DND-41 (cell line): ENCODE results near the gene KDM4F.
A peak's percentile ranks its signal among the peaks of the same experiment; 100 is the strongest.

Source experiments
- ATAC-seq: fragments of 200-7000 bp; cut with Tn5 transposase; 3 replicates; pipeline ENCODE4 v1.9.1; 2021; ENCODE audit warnings: low read depth; ENCODE audit not compliant: insufficient read depth
- DNase-seq: peaks from one replicate; pipeline ENCODE4 v3.0.0-alpha.2; 2020
- H2AFZ ChIP-seq: 2 replicates; pipeline ENCODE4 v1.6.0; 2012; ENCODE audit warnings: low read depth, low read length
- H3K27ac ChIP-seq: 2 replicates; pipeline ENCODE4 v1.5.1; 2012; ENCODE audit warnings: low read length, inconsistent platforms
- H3K27me3 ChIP-seq: fragments of 200-600 bp; sonication (generic); 2 replicates; pipeline ENCODE4 v1.6.0; 2012; ENCODE audit warnings: low read length, mild to moderate bottlenecking, inconsistent platforms; ENCODE audit not compliant: insufficient read depth, poor library complexity
- H3K36me3 ChIP-seq: 2 replicates; pipeline ENCODE4 v1.5.1; 2012; ENCODE audit warnings: low read length, inconsistent platforms; ENCODE audit not compliant: insufficient read depth
- H3K4me1 ChIP-seq: 2 replicates; pipeline ENCODE4 v1.5.1; 2012; ENCODE audit warnings: mild to moderate bottlenecking, low read length; ENCODE audit not compliant: insufficient read depth
- H3K4me2 ChIP-seq: 2 replicates; pipeline ENCODE4 v1.6.0; 2012; ENCODE audit warnings: mild to moderate bottlenecking, moderate library complexity, low read length, inconsistent platforms; ENCODE audit not compliant: insufficient read depth
- H3K4me3 ChIP-seq, 2 experiments: fragments of 200-600 bp in 1 of 2; shearing (Covaris generic) in 1 of 2; 2 replicates each; pipeline ENCODE4 v1.5.1; 2012 to 2016; ENCODE audit warnings: inconsistent platforms in 2 of 2, low read length in 2 of 2, mild to moderate bottlenecking in 2 of 2, low read depth in 1 of 2, moderate library complexity in 1 of 2
- H3K79me2 ChIP-seq: 2 replicates; pipeline ENCODE4 v1.6.0; 2012; ENCODE audit warnings: low read length, inconsistent platforms; ENCODE audit not compliant: insufficient read depth
- H3K9ac ChIP-seq: 2 replicates; pipeline ENCODE4 v1.6.0; 2012; ENCODE audit warnings: low read depth, mild to moderate bottlenecking, inconsistent platforms, low read length, moderate library complexity
- H3K9me3 ChIP-seq: 2 replicates; pipeline ENCODE4 v1.5.1; 2012; ENCODE audit warnings: low read length, moderate library complexity, mild to moderate bottlenecking, inconsistent platforms; ENCODE audit not compliant: insufficient read depth, severe bottlenecking
- H4K20me1 ChIP-seq: 2 replicates; pipeline ENCODE4 v1.6.0; 2012; ENCODE audit warnings: low read length; ENCODE audit not compliant: insufficient read depth
- CTCF ChIP-seq: IDR thresholded peaks from 2 replicates; pipeline ENCODE4 v1.5.1; 2012; ENCODE audit warnings: borderline replicate concordance, low read length, moderate library complexity, mild to moderate bottlenecking; ENCODE audit not compliant: poor library complexity, severe bottlenecking; ENCODE audit errors: extremely low read depth
- EZH2 ChIP-seq: IDR thresholded peaks from 3 replicates; pipeline ENCODE4 v1.6.1; 2012; ENCODE audit warnings: borderline replicate concordance, low read depth, mild to moderate bottlenecking, moderate library complexity, low read length, inconsistent platforms; ENCODE audit not compliant: severe bottlenecking

KDM4F gene

GRCh38 chr11:95092549-95093324, 43.5 kb downstream of the KDM4F start:
- Histone ChIP-seq H3K27me3 (no peaks in the 10 kb centered on the region), H2AFZ (no peak overlapping the region), H4K20me1 (no peaks in the 10 kb centered on the region), H3K79me2 (no peaks in the 10 kb centered on the region), H3K4me1 (peaks cover 25% of the 10 kb centered on the region), H3K4me3 (no peak overlapping the region), H3K36me3 (no peaks in the 10 kb centered on the region), H3K9me3 (no peaks in the 10 kb centered on the region), H3K9ac (no peak overlapping the region), H3K27ac (no peak overlapping the region), H3K4me2 (no peak overlapping the region)
- DNase-seq (no peak), ATAC-seq (no peak)
- TF ChIP-seq CTCF (peak; percentile 58), EZH2 (no peak)

GRCh38 chr11:95093548-95093947, 44.3 kb downstream of the KDM4F start:
- Histone ChIP-seq H3K9ac (no peak overlapping the region), H3K27me3 (no peaks in the 10 kb centered on the region), H3K4me1 (peaks cover 25% of the 10 kb centered on the region), H2AFZ (no peak overlapping the region), H3K36me3 (no peaks in the 10 kb centered on the region), H3K4me3 (no peak overlapping the region), H3K79me2 (no peaks in the 10 kb centered on the region), H3K27ac (no peak overlapping the region), H3K9me3 (no peaks in the 10 kb centered on the region), H4K20me1 (no peaks in the 10 kb centered on the region), H3K4me2 (no peak overlapping the region)
- DNase-seq (no peak), ATAC-seq (no peak)
- TF ChIP-seq EZH2 (no peak), CTCF (no peak)

GRCh38 chr11:95095858-95096587, 46.8 kb downstream of the KDM4F start:
- H3K9me3 ChIP-seq, result no peaks in the 10 kb centered on the region
- H3K4me2 ChIP-seq, result no peak overlapping the region
- no peaks in the 10 kb centered on the region for H4K20me1 ChIP-seq
- DNase-seq (no peak), ATAC-seq (peak; percentile 13; the same call in 2 of the 3 replicates)
- no peak overlapping the region for H3K4me3 ChIP-seq
- H3K79me2 ChIP-seq, result no peaks in the 10 kb centered on the region
- H3K27ac ChIP-seq, result no peak overlapping the region
- no peak overlapping the region for H2AFZ ChIP-seq
- H3K36me3 ChIP-seq, result no peaks in the 10 kb centered on the region
- peaks cover 5% of the 10 kb centered on the region for H3K4me1 ChIP-seq
- no peak overlapping the region for H3K9ac ChIP-seq
- TF ChIP-seq EZH2, result no peak
- TF ChIP-seq CTCF, result no peak
- H3K27me3 ChIP-seq, result no peaks in the 10 kb centered on the region
